ENCODE results near the gene CACNA1C.
"Not testable (repeated sequence)": the region's sequence is repeated elsewhere in the genome, so short reads cannot be mapped to it uniquely, and the experiment has no call there.

Gene CACNA1C

GRCh38 chr12:2485681-2486080, 432.9 kb downstream of the CACNA1C start:
- no peak for DNase-seq (ENCODE audit: low read depth)

- no peak for DNase-seq (ENCODE audit: low read depth)
Measured at GRCh38 chr12:2486796-2487195, 434.0 kb downstream of the CACNA1C start.

- no peak for DNase-seq (ENCODE audit: low read depth)
Measured at GRCh38 chr12:2487278-2487677, 434.5 kb downstream of the CACNA1C start.

DNA sequence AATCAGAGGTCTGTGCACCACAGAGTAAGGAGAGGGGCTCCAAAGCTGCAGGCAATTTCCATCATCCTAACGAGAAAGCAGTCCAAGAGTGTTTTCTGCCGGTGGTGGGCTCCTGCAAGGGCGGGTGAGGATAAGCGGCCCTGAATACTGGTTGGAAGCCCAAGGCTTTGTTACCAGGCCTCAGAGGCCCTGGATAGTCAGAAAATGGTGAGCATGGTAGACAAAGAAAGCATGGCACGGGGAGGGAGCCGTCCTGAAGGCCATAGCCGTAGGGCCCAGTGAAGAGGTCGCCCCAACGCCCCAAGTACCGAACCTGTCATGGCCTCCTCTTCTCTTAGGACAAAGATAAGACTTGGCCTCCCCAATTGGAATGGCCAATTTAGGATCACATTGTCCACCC, 435.3 kb downstream of the CACNA1C start:
- no peak for DNase-seq (ENCODE audit: low read depth)

DNA sequence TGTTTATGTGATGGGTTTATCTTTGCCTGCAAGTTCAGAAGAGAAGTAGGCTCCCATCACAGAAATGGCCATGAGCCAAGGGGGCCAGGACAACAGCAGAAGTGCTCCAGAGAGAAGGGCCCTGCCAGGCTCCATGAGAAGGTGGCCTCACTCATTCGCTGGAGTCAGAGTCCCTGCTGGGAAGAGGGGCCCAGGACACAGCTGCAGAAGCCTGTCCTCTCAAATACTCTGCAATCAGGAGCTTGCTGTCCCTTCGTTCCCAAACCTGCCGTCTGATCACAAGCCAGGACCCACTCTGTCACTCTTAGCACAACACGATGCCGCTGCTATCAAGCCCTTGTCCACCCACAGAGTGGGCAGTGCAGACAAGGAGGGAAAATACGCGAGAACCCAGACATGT, 435.8 kb downstream of the CACNA1C start:
- no peak for DNase-seq (ENCODE audit: low read depth)

GRCh38 chr12:2489275-2489674, 436.5 kb downstream of the CACNA1C start:
- no peak for DNase-seq (ENCODE audit: low read depth)

DNA sequence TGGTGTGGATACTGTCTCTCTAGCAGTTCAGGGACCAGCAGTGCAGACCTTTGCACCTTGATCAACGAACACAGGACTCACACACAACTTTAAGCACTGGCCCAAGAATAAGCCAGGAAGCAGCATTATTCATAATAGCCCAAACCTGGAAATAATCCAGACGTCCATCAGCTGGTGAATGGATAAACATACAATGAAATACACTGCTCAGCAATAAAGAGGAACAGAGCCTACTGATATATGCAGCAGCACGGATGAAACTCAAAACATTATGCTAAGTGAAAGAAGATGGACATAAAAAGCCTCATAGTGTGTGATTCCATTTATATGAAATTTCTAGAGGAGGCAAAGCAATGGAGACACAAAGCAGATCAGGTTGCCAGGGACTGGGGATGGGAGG, 438.0 kb downstream of the CACNA1C start:
- no peak for DNase-seq (ENCODE audit: low read depth)

GRCh38 chr12:2491349-2491748, 438.6 kb downstream of the CACNA1C start:
- not testable (repeated sequence) for DNase-seq (ENCODE audit: low read depth)

GRCh38 chr12:2492236-2492635, 439.4 kb downstream of the CACNA1C start:
- no peak for DNase-seq (ENCODE audit: low read depth)

DNA sequence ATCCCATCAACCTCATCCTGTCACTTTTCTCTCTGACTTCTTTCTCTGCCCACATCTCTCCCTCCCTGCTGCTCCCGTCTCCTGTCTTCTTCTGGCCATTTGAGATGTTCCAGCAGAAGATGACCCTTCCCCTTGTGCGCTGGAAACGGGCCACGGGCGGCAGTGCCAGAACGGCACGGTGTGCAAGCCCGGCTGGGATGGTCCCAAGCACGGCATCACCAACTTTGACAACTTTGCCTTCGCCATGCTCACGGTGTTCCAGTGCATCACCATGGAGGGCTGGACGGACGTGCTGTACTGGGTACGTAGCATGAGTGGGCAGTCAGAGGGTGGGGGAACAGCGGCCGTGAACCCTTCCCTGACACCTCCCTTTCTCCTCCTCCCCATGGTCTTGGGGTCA, 440.3 kb downstream of the CACNA1C start:
- no peak for DNase-seq (ENCODE audit: low read depth)

DNA sequence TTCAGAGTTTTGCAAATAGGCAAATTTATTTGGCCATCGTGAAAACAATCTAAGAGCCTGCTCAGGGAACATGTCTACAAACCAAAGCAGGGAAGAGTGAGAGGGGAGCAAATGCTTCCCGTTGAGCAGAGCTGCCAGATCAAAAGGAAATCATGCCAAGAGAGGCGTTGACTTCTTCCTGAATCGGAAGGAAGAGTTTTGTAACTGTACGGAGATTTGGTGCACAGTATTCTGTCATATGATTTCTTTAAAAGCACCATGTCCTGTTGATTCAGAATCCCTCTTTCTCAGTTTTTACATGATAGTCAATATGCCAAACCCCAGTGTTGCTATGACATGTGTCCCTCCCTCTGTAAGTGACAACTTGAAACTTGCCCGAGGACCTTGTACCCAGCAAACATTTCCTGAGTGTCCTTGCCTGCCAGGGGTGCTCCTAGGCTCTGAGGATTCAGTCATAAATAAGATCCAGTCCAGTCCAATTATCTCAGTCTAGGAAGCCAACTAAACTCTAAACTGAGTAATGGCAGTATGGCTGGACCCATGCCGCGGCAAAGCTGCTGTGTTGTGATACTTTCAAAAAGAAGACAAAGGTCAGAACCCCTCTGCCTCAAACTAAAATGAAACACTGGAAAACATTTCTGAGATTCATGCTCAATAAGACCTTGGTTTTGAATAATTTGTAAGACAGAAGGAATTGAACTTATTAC, 441.9 kb downstream of the CACNA1C start:
- DNase-seq (ENCODE audit: low read depth), result no peak

GRCh38 chr12:2495417-2496112, 442.8 kb downstream of the CACNA1C start:
- no peak for DNase-seq (ENCODE audit: low read depth)

DNA sequence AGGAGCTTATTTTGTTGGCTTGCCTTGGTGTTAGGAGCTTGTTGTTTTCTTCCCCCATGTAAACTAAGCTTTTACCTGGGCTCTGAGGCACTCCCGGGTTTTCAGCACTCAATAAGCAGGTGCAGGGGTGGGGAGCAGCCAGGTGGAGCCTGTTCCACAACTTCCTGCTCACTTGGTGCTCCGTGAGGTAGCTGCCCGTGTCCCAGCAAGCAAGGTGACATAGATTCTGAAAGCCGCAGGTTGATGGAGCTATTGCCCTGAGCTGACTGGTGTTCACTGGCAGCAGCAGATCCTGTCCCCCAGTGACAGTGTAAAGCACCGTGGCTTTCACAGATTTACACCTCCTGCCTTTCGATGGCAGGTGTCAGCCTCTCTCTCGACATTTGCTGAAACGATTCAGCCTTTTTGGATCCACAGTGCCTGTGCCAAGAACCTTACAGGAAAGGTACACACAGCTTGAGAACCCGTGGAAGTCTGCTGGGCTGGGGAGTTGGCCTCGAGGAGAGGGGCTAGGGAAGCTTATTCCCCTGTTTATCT, 446.2 kb downstream of the CACNA1C start:
- no peak for DNase-seq (ENCODE audit: low read depth)

GRCh38 chr12:2501464-2502191, 448.8 kb downstream of the CACNA1C start:
- no peak for DNase-seq (ENCODE audit: low read depth)

DNA sequence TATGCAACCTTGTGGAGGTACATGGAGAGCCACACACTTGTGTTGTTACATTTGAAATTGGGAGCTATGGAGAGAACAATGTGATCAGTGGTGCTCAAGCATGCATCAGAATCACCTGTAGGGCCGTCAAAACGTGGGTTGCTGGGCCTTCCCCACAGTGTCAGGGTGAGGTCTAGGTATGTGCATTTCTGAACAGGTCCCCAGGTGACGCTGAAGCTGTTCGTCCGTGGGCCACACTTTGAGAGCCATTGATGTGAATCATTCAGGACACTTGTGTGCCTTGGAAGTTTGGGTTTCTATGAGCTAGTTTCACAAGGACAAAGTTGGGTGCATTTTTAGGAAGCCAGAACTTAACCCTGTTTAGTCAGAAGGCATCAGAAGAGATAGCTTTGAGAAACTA, 450.2 kb downstream of the CACNA1C start:
- DNase-seq (ENCODE audit: low read depth), result no peak

GRCh38 chr12:2503762-2504161, 451.0 kb downstream of the CACNA1C start:
- DNase-seq (ENCODE audit: low read depth), result no peak

GRCh38 chr12:2504577-2504976, 451.8 kb downstream of the CACNA1C start:
- no peak for DNase-seq (ENCODE audit: low read depth)

- no peak for DNase-seq (ENCODE audit: low read depth)
Measured at GRCh38 chr12:2507814-2508213, 455.0 kb downstream of the CACNA1C start.

- no peak for DNase-seq (ENCODE audit: low read depth)
Measured at GRCh38 chr12:2509137-2509536, 456.4 kb downstream of the CACNA1C start.

- DNase-seq (ENCODE audit: low read depth), result no peak
Measured at GRCh38 chr12:2510045-2510444, 457.3 kb downstream of the CACNA1C start.

GRCh38 chr12:2513141-2514037, 460.6 kb downstream of the CACNA1C start:
- no peak for DNase-seq (ENCODE audit: low read depth)

- no peak for DNase-seq (ENCODE audit: low read depth)
Measured at GRCh38 chr12:2514038-2514340, 461.2 kb downstream of the CACNA1C start.

All from activated T-cell treated with anti-CD3 and anti-CD28 coated beads for 48 hours (primary cell).